ENCODE results near the gene SYNRG. TPM values are rescaled to one million over a fixed set of nuclear protein-coding genes. Genes with fewer than 3 reads are reported as not detected.

The SYNRG gene
- total RNA-seq, 4 donors from 2014 or later = 27.4 to 46.5 (median 31.0) TPM

DNA sequence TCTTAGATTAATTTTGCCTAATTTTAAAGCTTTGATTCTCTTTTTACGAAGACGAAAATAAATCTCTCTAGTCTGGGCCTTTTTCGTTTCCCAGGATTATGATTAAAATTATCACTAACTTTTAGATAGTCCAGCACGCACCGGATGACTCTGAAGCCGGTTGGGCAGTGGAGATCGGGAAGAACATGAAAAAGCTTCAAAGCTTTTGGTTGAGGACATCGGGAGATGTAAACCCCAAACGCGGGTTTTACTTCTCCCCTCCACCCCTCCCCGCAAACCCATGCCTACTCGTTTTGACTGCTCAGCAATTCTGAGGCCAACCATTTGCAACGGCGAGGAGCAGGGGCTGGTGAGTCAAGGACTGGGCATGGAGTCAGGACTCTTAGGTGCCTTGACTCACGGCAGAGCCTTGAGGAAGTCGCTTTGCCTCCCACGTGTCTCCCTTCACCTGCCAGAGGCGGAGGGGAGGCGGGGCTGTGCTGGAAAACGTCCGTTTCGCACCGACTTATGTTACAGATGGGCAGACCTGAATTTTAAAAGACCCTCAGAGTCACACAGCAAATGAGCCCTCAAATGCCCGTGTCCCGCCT, 120.5 kb downstream of the SYNRG start:
- TF ChIP-seq, protein P1, sequence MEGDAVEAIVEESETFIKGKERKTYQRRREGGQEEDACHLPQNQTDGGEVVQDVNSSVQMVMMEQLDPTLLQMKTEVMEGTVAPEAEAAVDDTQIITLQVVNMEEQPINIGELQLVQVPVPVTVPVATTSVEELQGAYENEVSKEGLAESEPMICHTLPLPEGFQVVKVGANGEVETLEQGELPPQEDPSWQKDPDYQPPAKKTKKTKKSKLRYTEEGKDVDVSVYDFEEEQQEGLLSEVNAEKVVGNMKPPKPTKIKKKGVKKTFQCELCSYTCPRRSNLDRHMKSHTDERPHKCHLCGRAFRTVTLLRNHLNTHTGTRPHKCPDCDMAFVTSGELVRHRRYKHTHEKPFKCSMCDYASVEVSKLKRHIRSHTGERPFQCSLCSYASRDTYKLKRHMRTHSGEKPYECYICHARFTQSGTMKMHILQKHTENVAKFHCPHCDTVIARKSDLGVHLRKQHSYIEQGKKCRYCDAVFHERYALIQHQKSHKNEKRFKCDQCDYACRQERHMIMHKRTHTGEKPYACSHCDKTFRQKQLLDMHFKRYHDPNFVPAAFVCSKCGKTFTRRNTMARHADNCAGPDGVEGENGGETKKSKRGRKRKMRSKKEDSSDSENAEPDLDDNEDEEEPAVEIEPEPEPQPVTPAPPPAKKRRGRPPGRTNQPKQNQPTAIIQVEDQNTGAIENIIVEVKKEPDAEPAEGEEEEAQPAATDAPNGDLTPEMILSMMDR (IDR thresholded peaks at IDR 0.05; ENCODE audit: low read depth) = no peak

DNA sequence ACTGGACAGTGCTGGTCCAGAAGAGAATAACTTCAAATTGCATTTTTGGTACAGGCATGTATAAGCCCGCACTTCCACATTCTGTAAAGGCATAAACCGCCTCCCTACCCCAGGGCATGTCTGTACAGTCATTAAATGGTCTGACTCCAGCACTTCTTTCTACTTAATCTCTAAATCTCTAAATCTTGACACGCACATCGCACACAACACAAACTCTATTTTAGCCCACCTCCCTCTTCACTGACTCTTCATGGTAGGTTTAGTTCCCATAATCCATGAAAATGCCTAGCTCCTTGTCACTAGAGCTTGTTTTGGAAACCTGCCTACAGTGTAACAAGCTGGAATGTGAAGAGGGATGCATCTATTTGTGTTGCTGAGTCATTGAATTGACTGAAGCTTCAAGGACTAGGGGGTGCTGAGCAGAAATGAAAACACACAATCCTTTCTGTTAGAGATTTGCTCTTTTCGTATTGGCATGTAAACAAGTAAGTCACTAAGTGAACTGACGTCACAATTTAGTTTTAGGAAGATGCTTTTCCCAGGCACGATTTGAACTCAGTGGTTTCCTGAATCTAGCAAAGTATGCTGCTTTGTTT, 121.1 kb downstream of the SYNRG start:
- TF ChIP-seq, protein P1 (IDR thresholded peaks at IDR 0.05; ENCODE audit: low read depth) = no peak

DNA sequence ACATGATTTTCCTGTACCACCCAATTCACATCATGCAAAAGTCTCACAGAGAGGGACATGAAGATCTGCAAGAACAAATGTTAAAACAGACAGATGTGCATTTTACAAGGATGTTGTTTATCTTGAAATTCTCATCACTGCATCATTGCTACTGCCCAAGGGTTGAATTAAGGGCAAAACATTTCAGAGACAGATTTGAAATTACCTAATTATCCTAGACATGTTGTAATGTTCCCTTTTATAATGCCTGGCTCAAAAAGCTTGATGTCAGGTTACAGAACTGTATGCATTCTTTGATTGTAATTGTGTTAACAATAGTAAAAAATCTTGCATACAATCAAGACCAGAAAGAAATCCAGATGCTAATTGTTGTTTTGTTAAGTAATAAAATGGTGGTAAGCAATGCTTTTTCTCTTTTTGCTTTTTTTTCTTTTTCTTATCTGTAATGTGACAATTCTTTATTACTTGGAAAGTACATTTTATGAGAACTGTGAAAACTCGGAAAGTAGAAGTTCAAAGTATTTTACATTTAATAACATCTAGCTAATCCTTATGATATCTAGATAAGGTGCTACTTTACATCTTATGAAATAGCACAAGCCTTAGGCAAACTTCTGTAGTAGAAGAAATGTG, 123.2 kb downstream of the SYNRG start:
- TF ChIP-seq, protein P1 (IDR thresholded peaks at IDR 0.05; ENCODE audit: low read depth) = no peak

DNA sequence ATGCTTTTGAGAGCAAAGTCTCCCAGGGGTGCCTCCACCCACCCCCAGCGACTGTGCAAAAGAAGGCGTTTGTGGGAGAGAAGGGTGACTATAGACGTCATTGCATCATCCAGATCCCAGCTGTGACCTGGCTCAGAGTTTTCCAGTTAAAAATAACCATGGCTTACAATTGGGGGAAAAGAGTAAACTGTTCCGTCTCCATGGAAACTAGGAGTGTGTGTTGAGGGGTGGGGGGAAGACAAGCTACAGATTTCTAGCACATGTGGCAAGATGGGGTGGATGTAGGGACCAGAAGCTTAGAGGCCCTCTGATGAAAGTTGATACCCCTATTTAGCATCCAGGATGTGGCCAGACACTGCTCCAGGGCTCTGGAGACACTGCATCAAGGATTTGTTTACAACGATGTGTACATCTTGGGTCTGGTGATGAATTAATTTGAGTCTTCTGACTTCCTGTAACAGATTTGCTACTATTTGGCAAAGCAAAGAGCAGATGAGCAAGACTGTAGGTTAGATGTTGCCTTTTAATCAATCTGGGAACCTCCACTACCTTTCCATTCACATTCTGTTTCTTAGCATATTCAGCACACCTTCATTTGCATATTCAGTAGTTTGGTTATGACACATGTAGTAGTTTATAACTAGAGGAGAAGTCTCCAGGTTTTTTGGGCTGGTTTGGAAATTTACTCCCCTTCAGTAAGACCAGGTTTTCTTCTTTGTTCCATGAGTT, 125.7 kb downstream of the SYNRG start:
- TF ChIP-seq, protein P1 (IDR thresholded peaks at IDR 0.05; ENCODE audit: low read depth) = no peak

DNA sequence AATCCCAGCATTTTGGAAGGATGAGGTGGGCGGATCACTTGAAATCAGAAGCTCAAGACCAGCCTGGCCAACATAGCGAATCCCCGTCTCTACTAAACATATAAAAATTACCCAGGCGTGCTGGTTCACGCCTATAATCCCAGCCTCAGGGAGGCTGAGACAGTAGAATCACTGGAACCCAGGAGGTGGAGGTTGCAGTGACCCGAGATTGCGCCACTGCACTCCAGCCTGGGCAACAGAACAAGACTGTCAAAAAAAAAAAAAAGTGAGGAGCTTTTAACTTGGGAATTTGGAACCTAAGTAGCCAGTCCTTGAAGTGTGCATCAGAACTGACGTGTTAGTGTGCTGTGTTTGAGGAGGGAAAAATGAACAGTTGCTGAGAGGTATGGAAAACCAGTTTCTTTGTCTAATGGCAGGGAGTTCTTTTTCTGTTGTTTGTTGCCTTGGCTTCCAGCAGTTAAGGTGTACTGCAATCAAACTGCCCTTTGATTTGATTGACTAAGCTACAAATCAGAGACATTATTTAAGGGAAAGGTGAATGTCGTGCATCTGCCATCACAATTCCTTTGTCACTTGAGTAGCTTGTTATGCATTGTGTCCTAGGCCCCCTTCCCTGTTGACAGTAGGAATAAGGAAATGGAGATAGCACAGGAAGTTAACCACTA, 128.1 kb downstream of the SYNRG start:
- TF ChIP-seq, protein P1 (IDR thresholded peaks at IDR 0.05; ENCODE audit: low read depth) = no peak

DNA sequence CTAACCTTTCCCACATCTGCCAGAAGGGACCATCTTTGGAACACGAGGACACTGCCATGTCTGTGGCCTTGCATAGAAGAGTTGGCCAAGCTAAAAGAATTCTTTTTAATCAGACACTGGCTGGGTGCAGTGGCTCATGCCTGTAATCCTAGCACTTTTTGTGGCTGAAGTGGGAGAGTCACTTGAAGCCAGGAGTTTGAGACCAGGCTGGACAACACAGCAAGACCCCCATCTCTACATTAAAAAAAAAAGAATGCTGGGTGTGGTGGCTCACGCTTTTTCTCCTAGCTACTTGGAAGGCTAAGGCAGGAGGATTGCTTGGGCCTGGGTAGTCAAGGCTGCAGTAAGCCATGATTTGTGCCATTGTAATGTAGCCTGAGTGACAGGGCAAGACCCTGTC, 128.8 kb downstream of the SYNRG start:
- TF ChIP-seq, protein P1 (IDR thresholded peaks at IDR 0.05; ENCODE audit: low read depth) = no peak
